SK-N-SH (cell line): ENCODE measurements around the gene DNAJC5. TPM values are rescaled to one million over a fixed set of nuclear protein-coding genes. Genes with fewer than 3 reads are reported as not detected.

Source experiments
- CTCF ChIA-PET: fragments of 300-600, 350-600 bp; formaldehyde crosslinking; extraction: SDS; loops from one replicate; lab custom pipeline; 2021; lab: Yijun Ruan, JAX
- POLR2A ChIA-PET: fragments of 350-600 bp; sonication (Branson Sonifier 250); formaldehyde crosslinking; extraction: SDS; loops from one replicate; lab custom pipeline; 2020; ENCODE audit warnings: antibody characterized with exemption, inconsistent platforms; lab: Yijun Ruan, JAX
- DNase-seq: peaks from one replicate; pipeline ENCODE4 v3.0.0; 2012
- H2AFZ ChIP-seq: fragments of 200-600 bp; sonication (generic); 2 replicates; pipeline ENCODE4 v1.8.1; 2016; ENCODE audit warnings: antibody characterized with exemption, mild to moderate bottlenecking, low read depth
- H3F3A ChIP-seq: fragments of 200-600 bp; sonication (generic); replicated peaks from 2 replicates; pipeline ENCODE3; 2016; ENCODE audit warnings: antibody characterized with exemption, mild to moderate bottlenecking; ENCODE audit not compliant: insufficient read depth
- H3K27ac ChIP-seq, 2 experiments: fragments of 200-500 bp in 1 of 2; fragments of 200-600 bp in 1 of 2; sonication (Bioruptor generic) in 1 of 2; sonication (generic), shearing (Covaris generic) in 1 of 2; 2 replicates each; pipeline versions ENCODE4 v1.5.1 to v1.6.1; 2014 to 2016; ENCODE audit warnings: low read depth in 2 of 2, inconsistent platforms in 1 of 2, low read length in 1 of 2, mild to moderate bottlenecking in 1 of 2, mixed read lengths in 1 of 2
- H3K27me3 ChIP-seq: fragments of 200-600 bp; sonication (generic), shearing (Covaris generic); 2 replicates; pipeline ENCODE4 v1.6.1; 2016; ENCODE audit warnings: mixed run types; ENCODE audit not compliant: insufficient read depth
- H3K36me3 ChIP-seq, 2 experiments: fragments of 200-500 bp in 1 of 2; fragments of 200-600 bp in 1 of 2; sonication (Bioruptor generic) in 1 of 2; sonication (generic) in 1 of 2; replicated peaks in 1 of 2; 2 replicates each; pipeline versions ENCODE3 to v1.5.1; 2014 to 2016; ENCODE audit warnings: low read length in 1 of 2, mild to moderate bottlenecking in 1 of 2; ENCODE audit not compliant: insufficient read depth in 2 of 2, control insufficient read depth in 1 of 2
- H3K4me1 ChIP-seq, 2 experiments: fragments of 200-500 bp in 1 of 2; fragments of 200-600 bp in 1 of 2; sonication (Bioruptor generic) in 1 of 2; sonication (generic), shearing (Covaris generic) in 1 of 2; 2 replicates each; pipeline versions ENCODE4 v1.5.1 to v1.6.1; 2014 to 2016; ENCODE audit warnings: low read depth in 1 of 2, low read length in 1 of 2, mixed run types in 1 of 2; ENCODE audit not compliant: insufficient read depth in 2 of 2, control insufficient read depth in 1 of 2
- H3K4me2 ChIP-seq: fragments of 200-600 bp; sonication (generic), shearing (Covaris generic); 2 replicates; pipeline ENCODE4 v1.6.1; 2017; ENCODE audit warnings: mixed run types
- H3K4me3 ChIP-seq, 2 experiments: fragments of 200-500 bp in 1 of 2; fragments of 200-600 bp in 1 of 2; sonication (Bioruptor generic) in 1 of 2; sonication (generic), shearing (Covaris generic) in 1 of 2; 2 replicates each; pipeline versions ENCODE4 v1.5.1 to v1.8.1; 2014 to 2016; ENCODE audit warnings: low read depth in 2 of 2, inconsistent platforms in 1 of 2, low read length in 1 of 2, mild to moderate bottlenecking in 1 of 2, mixed read lengths in 1 of 2, moderate library complexity in 1 of 2
- H3K79me2 ChIP-seq: fragments of 200-600 bp; sonication (generic); 2 replicates; pipeline ENCODE4 v1.8.1; 2017; ENCODE audit warnings: mild to moderate bottlenecking; ENCODE audit not compliant: insufficient read depth
- H3K9ac ChIP-seq: fragments of 200-600 bp; sonication (generic); 2 replicates; pipeline ENCODE4 v1.6.1; 2017; ENCODE audit warnings: mixed run types
- H3K9me2 ChIP-seq: fragments of 200-600 bp; sonication (generic); 2 replicates; pipeline ENCODE4 v1.6.1; 2017; ENCODE audit warnings: mixed run types
- H3K9me3 ChIP-seq: fragments of 200-600 bp; sonication (generic); 2 replicates; pipeline ENCODE4 v1.6.1; 2017; ENCODE audit warnings: mixed run types, mild to moderate bottlenecking, moderate library complexity
- H4K20me1 ChIP-seq: fragments of 200-600 bp; sonication (generic); 2 replicates; pipeline ENCODE4 v1.6.1; 2017; ENCODE audit warnings: mild to moderate bottlenecking, mixed run types; ENCODE audit not compliant: insufficient read depth
- CHD2 ChIP-seq: fragments of 150-350 bp; IDR thresholded peaks from 2 replicates; pipeline ENCODE4 v1.6.1; 2018; ENCODE audit warnings: low read length; ENCODE audit not compliant: partially characterized antibody
- CTCF ChIP-seq: fragments of 200-600 bp; sonication (generic); IDR thresholded peaks from 2 replicates; pipeline ENCODE4 v1.6.1; 2017; ENCODE audit warnings: antibody characterized with exemption, mild to moderate bottlenecking, moderate library complexity
- ELF1 ChIP-seq: IDR thresholded peaks from 2 replicates; pipeline ENCODE4 v1.4.0; 2012
- EZH2phosphoT487 ChIP-seq: fragments of 200-600 bp; sonication (generic); IDR thresholded peaks from 2 replicates; pipeline ENCODE4 v1.6.1; 2017; ENCODE audit warnings: low read depth, mixed run types, mild to moderate bottlenecking, antibody characterized with exemption, moderate library complexity, borderline replicate concordance
- GABPA ChIP-seq: IDR thresholded peaks from 2 replicates; pipeline ENCODE4 v1.4.0; 2012; ENCODE audit warnings: low read depth, mild to moderate bottlenecking
- GATA2 ChIP-seq: sonication (generic); formaldehyde crosslinking; IDR thresholded peaks from 2 replicates; pipeline ENCODE4 v1.5.0; 2020; ENCODE audit warnings: mild to moderate bottlenecking, missing genetic modification reagents
- JUND ChIP-seq: IDR thresholded peaks from 2 replicates; pipeline ENCODE4 v1.4.0; 2012
- MEF2A ChIP-seq: IDR thresholded peaks from 2 replicates; pipeline ENCODE4 v1.4.0; 2012; ENCODE audit warnings: low read depth, borderline replicate concordance
- PBX3 ChIP-seq: IDR thresholded peaks from 2 replicates; pipeline ENCODE4; 2012
- REST ChIP-seq: IDR thresholded peaks from 2 replicates; pipeline ENCODE4 v1.6.1; 2012; ENCODE audit warnings: mild to moderate bottlenecking, low read depth, low read length, moderate library complexity
- RFX5 ChIP-seq: IDR thresholded peaks from 2 replicates; pipeline ENCODE4 v1.6.1; 2012; ENCODE audit warnings: mild to moderate bottlenecking, improper control_type of control experiment, low read length
- RXRA ChIP-seq: IDR thresholded peaks from 2 replicates; pipeline ENCODE4 v1.4.0; 2012; ENCODE audit warnings: low read depth, mild to moderate bottlenecking, borderline replicate concordance
- SMC3 ChIP-seq: IDR thresholded peaks from 2 replicates; pipeline ENCODE4 v1.6.1; 2012; ENCODE audit warnings: low read depth, low read length, improper control_type of control experiment
- USF2 ChIP-seq: fragments of 150-350 bp; IDR thresholded peaks from 2 replicates; pipeline ENCODE4 v1.6.1; 2017; ENCODE audit warnings: antibody characterized with exemption, low read length, low read depth, borderline replicate concordance
- ZBTB33 ChIP-seq: IDR thresholded peaks from 2 replicates; pipeline ENCODE4 v1.4.0; 2012; ENCODE audit warnings: low read depth, borderline replicate concordance
- WGBS: methylation state at CpG from one replicate; pipeline ENCODE4 v1.1.6; 2017; ENCODE audit warnings: low lambda C conversion rate; 5-methylcytosine and 5-hydroxymethylcytosine counted together
- polyA plus RNA-seq, 3 experiments: library from polyadenylated mRNA; depleted of rRNA; stranded (reverse); fragments of >200 nt; gene quantifications; 2 replicates each; pipeline ENCODE4 v1.2.3, GENCODE V29; 2012

The DNAJC5 gene
- polyA plus RNA-seq, 1 of the 3 experiments (the other 2 are of a cell fraction): 24.2 TPM

- H3K9ac ChIP-seq: no peak overlapping the region
- POLR2A ChIA-PET: interaction anchor here (0.6 to 3.4 kb wide), 2 partner anchors 55 to 446 kb away, joined by 3 to 18 read pairs; partner anchors contain the start of gene PTK6
- H3K4me2 ChIP-seq: 0 out of 2 replicates have a peak overlapping the region, but pooled peaks have one; percentile 90
- 90% methylated on average over 14 of the region's 14 CpGs for whole genome bisulfite sequencing
- H3K4me1 ChIP-seq: peaks cover 10 to 23% of the 10 kb centered on the region in 2 experiments
- H2AFZ ChIP-seq: no peak overlapping the region
- no peaks in the 10 kb centered on the region for H3K27me3 ChIP-seq
- H3K9me2 ChIP-seq: no peaks in the 10 kb centered on the region
- H3K36me3 ChIP-seq: peaks cover 22 to 41% of the 10 kb centered on the region in 2 experiments
- H3K9me3 ChIP-seq: no peaks in the 10 kb centered on the region
- peaks cover 51% of the 10 kb centered on the region for H3K79me2 ChIP-seq
- CTCF ChIA-PET: interaction anchor here (0.9 to 3.9 kb wide), 7 partner anchors 9 to 137 kb away, joined by 3 to 41 read pairs (median 3); no protein-coding TSS in a partner anchor
- DNase-seq: no peak
- no peaks in the 10 kb centered on the region for H4K20me1 ChIP-seq
- H3K27ac ChIP-seq: no peak overlapping the region
- peaks cover 17% of the 10 kb centered on the region for H3F3A ChIP-seq
- H3K4me3 ChIP-seq: no peak overlapping the region
- TF ChIP-seq EZH2phosphoT487: no peak
- no peak for TF ChIP-seq SMC3
- no peak for TF ChIP-seq CHD2
- no peak for TF ChIP-seq RFX5
- no peak for TF ChIP-seq USF2
- no peak for TF ChIP-seq MEF2A
- TF ChIP-seq ELF1: no peak
- no peak for TF ChIP-seq RXRA
- no peak for TF ChIP-seq JUND
- TF ChIP-seq PBX3: no peak
- TF ChIP-seq CTCF: no peak
- TF ChIP-seq GATA2 (CRISPR knock-in tag): no peak
- no peak for TF ChIP-seq GABPA
- no peak for TF ChIP-seq REST
- TF ChIP-seq ZBTB33: no peak
- TF ChIP-seq, all 33 proteins: peak for 0
Measured at GRCh38 chr20:63982937-63983336, 88.0 kb downstream of the DNAJC5 start.
